PC-9 (cell line): Measurements from ENCODE around the gene PDIA4. TPM values are rescaled to one million over a fixed set of nuclear protein-coding genes. Genes with fewer than 3 reads are reported as not detected.
A peak's percentile ranks its signal among the peaks of the same experiment; 100 is the strongest.

Experiments used
- BruUV-seq: library from RNA; stranded (reverse); fragments of 400-500 nt; replicated peaks from 2 replicates; lab custom pipeline; 2021; lab: Mats Ljungman, UMichigan
- CTCF ChIA-PET: fragments of 300-600 bp; sonication (Branson Sonifier 250); formaldehyde crosslinking; loops from one replicate; lab custom pipeline; 2022; ENCODE audit warnings: antibody characterized with exemption; lab: Charles Lee
- POLR2A ChIA-PET: fragments of 300-600 bp; sonication (Branson Sonifier 250); formaldehyde crosslinking; loops from one replicate; lab custom pipeline; 2022; ENCODE audit warnings: antibody characterized with exemption; ENCODE audit not compliant: unreplicated experiment; lab: Charles Lee
- DNase-seq, 2 experiments: peaks; one replicate each; pipeline versions ENCODE4 v3.0.0 to v3.0.0-alpha.2; 2015 to 2022; ENCODE audit warnings: mixed read lengths in 1 of 2
- H2AFZ ChIP-seq: fragments of 200-600 bp; sonication (generic); 2 replicates; pipeline ENCODE4 v1.8.1; 2017; ENCODE audit warnings: antibody characterized with exemption
- H3F3A ChIP-seq: fragments of 200-600 bp; sonication (generic); 2 replicates; pipeline ENCODE4 v1.8.1; 2017; ENCODE audit warnings: antibody characterized with exemption, mild to moderate bottlenecking, low read depth; ENCODE audit not compliant: insufficient read depth
- H3K27ac ChIP-seq: fragments of 200-600 bp; sonication (generic); 2 replicates; pipeline ENCODE4 v1.6.1; 2016; ENCODE audit warnings: mixed run types
- H3K27me3 ChIP-seq: fragments of 200-600 bp; sonication (generic); 2 replicates; pipeline ENCODE4 v1.6.1; 2016; ENCODE audit warnings: low read depth, mixed run types; ENCODE audit not compliant: insufficient read depth
- H3K36me3 ChIP-seq: fragments of 200-600 bp; sonication (generic); 2 replicates; pipeline ENCODE4 v1.6.1; 2016; ENCODE audit warnings: low read depth, mixed run types
- H3K4me1 ChIP-seq: fragments of 200-600 bp; sonication (generic); replicated peaks from 2 replicates; pipeline ENCODE4 v1.6.1; 2016; ENCODE audit warnings: mixed run types; ENCODE audit not compliant: insufficient read depth
- H3K4me2 ChIP-seq: fragments of 200-600 bp; sonication (generic); 2 replicates; pipeline ENCODE4 v1.6.1; 2017; ENCODE audit warnings: mixed run types
- H3K4me3 ChIP-seq: fragments of 200-600 bp; sonication (generic); 2 replicates; pipeline ENCODE4 v1.6.1; 2016; ENCODE audit warnings: mixed run types
- H3K79me2 ChIP-seq: fragments of 200-600 bp; sonication (generic); 2 replicates; pipeline ENCODE4 v1.6.1; 2017; ENCODE audit warnings: low read depth, mixed run types
- H3K9me2 ChIP-seq: fragments of 200-600 bp; sonication (generic); 2 replicates; pipeline ENCODE4 v1.8.1; 2017; ENCODE audit warnings: mild to moderate bottlenecking; ENCODE audit not compliant: insufficient read depth
- H3K9me3 ChIP-seq: fragments of 200-600 bp; sonication (generic); 2 replicates; pipeline ENCODE4 v1.8.1; 2016; ENCODE audit warnings: low read depth; ENCODE audit not compliant: insufficient read depth
- H4K20me1 ChIP-seq: fragments of 200-600 bp; sonication (generic); 2 replicates; pipeline ENCODE4 v1.8.1; 2017; ENCODE audit not compliant: insufficient read depth
- EZH2 ChIP-seq: fragments of 200-600 bp; sonication (generic); IDR thresholded peaks from 2 replicates; pipeline ENCODE4 v1.8.0; 2017; ENCODE audit warnings: antibody characterized with exemption, low read depth
- intact Hi-C: fragments of 100-400 bp; cut with micrococcal nuclease; formaldehyde crosslinking; loops from one replicate; pipeline ENCODE4 v1.10.0; 2022; ENCODE audit not compliant: unreplicated experiment
- total RNA-seq: library from RNA; stranded (reverse); gene quantifications from 2 replicates; pipeline ENCODE4 v1.2.3, GENCODE V29; 2021
- TF ChIP-seq, protein P1 (sequence below): fragments of 200-600 bp; sonication (generic); conservative IDR thresholded peaks from 2 replicates; pipeline ENCODE4 v1.6.1; 2017; ENCODE audit warnings: mixed run types, antibody characterized with exemption, mild to moderate bottlenecking, moderate library complexity

Gene PDIA4
- total RNA-seq, 1 experiment from 2014 or later, result 221 TPM

DNA sequence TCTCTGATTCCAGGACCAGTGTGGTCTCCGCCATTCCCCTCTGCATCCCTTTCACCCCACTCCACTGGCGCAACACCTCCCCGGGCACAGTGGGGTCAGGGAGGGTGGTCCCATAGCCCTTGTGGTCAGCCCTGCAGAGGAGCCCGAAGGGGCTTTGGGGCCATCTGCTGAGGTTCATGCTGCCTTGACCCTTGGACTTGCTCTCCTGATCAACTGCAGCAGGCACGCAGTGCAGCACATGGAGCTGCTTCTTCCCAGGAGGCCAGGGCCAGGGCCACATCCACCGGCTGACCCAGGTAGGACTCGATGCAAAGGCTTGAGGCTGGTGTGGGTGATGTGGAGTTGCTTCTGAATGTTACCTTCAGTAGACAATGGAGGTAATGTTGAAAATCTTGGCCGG lies 35.1 kb downstream of the PDIA4 start:
- CTCF ChIA-PET, result no interaction called here
- no peaks in the 10 kb centered on the region for H3K9me2 ChIP-seq
- no peaks in the 10 kb centered on the region for H4K20me1 ChIP-seq
- H3F3A ChIP-seq, result peaks cover 16% of the 10 kb centered on the region
- no TSS peak for BruUV-seq
- no peak overlapping the region for H3K4me3 ChIP-seq
- H2AFZ ChIP-seq, result no peak overlapping the region
- no peaks in the 10 kb centered on the region for H3K27me3 ChIP-seq
- no peaks in the 10 kb centered on the region for H3K9me3 ChIP-seq
- DNase-seq, result no peak
- POLR2A ChIA-PET, result no interaction called here
- no peak overlapping the region for H3K4me2 ChIP-seq
- H3K36me3 ChIP-seq, result no peaks in the 10 kb centered on the region
- intact Hi-C loops, result no loop called here
- peaks cover 24% of the 10 kb centered on the region for H3K4me1 ChIP-seq
- H3K27ac ChIP-seq, result no peak overlapping the region
- H3K79me2 ChIP-seq, result no peaks in the 10 kb centered on the region
- TF ChIP-seq EZH2, result no peak
- TF ChIP-seq, protein P1, sequence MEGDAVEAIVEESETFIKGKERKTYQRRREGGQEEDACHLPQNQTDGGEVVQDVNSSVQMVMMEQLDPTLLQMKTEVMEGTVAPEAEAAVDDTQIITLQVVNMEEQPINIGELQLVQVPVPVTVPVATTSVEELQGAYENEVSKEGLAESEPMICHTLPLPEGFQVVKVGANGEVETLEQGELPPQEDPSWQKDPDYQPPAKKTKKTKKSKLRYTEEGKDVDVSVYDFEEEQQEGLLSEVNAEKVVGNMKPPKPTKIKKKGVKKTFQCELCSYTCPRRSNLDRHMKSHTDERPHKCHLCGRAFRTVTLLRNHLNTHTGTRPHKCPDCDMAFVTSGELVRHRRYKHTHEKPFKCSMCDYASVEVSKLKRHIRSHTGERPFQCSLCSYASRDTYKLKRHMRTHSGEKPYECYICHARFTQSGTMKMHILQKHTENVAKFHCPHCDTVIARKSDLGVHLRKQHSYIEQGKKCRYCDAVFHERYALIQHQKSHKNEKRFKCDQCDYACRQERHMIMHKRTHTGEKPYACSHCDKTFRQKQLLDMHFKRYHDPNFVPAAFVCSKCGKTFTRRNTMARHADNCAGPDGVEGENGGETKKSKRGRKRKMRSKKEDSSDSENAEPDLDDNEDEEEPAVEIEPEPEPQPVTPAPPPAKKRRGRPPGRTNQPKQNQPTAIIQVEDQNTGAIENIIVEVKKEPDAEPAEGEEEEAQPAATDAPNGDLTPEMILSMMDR, result no peak

DNA sequence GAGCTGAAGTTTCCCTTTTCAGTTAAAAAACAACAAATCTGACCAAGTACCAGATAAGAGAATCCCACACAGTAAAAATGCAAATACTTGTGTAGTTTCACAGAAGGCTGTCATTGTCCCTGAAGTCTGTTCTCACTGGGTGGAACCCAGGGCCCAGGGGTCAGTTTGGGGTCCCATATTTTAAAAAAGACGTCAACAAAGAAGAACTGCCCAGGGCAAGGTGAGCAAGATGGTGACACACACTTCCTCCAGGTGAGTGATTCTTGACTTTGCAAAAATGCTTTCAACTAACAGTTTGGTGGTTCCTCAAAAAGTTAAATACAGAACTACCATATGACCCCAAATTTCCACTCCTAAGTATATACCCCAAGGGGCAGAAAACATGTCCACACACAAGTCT lies 36.8 kb downstream of the PDIA4 start:
- CTCF ChIA-PET, result no interaction called here
- Histone ChIP-seq H3K9me3 (no peaks in the 10 kb centered on the region), H3F3A (peaks cover 25% of the 10 kb centered on the region), H3K36me3 (no peaks in the 10 kb centered on the region), H3K4me1 (peaks cover 26% of the 10 kb centered on the region), H3K27ac (peak overlapping the region; percentile 54), H3K9me2 (no peaks in the 10 kb centered on the region), H3K27me3 (no peaks in the 10 kb centered on the region), H3K4me3 (no peak overlapping the region), H3K4me2 (peak overlapping the region; percentile 39), H3K79me2 (no peaks in the 10 kb centered on the region), H2AFZ (no peak overlapping the region), H4K20me1 (no peaks in the 10 kb centered on the region)
- intact Hi-C loops, result no loop called here
- peak in 1 of 2 experiments; percentile 65 for DNase-seq
- BruUV-seq, result no TSS peak
- TF ChIP-seq, protein P1, result no peak
- no peak for TF ChIP-seq EZH2
- POLR2A ChIA-PET, result no interaction called here

DNA sequence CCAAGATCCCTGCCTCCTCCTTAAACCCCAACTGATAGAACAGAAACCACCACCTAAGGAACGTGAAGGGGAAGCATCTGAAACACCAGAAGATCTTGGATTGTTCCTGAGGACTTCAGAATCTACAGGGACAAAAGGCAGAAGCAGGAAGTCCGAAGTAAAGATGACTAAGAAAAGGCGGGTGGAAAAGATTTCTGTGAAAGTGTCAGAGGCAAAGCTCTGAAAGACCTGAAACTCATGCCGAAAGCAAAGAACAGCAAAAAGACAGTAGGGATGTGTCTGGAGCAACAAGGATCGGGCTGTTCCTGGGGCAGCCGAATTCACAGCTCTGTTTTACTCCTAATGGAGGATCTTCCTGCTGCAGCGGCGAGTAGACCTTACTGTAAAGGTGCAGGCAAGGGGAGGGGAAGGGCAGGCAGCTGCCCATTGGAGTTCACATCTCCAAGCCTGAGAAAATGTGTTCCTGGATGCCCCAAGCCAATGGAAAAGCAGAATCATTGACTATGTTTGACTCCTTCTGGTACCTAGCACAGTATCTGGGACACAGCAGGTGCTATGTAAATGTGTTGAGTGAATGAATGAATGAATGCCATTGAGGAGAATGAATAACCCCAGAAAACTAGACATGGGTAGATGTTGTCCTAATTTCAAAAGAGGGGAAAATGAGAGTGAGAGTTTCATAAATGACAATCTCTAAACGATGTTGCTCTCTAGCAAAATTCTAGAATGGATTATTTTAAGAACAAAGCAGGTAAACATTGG lies 40.4 kb downstream of the PDIA4 start:
- DNase-seq, result peak in 1 of 2 experiments; percentile 46
- H3K79me2 ChIP-seq, result no peaks in the 10 kb centered on the region

More for the DNA sequence above, 40.4 kb downstream of the PDIA4 start:
- H3K4me3 ChIP-seq, result peak overlapping the region; percentile 88
- no peaks in the 10 kb centered on the region for H3K9me2 ChIP-seq
- peaks cover 32% of the 10 kb centered on the region for H3F3A ChIP-seq
- H3K27ac ChIP-seq, result peak overlapping the region; percentile 78
- H3K4me2 ChIP-seq, result peak overlapping the region; percentile 98
- no peaks in the 10 kb centered on the region for H3K9me3 ChIP-seq
- intact Hi-C loops, result loop anchor here (1.0 to 10.0 kb wide), 7 partner anchors 40 to 637 kb away; partner anchors contain the start of genes EZH2, PDIA4, ZNF398 and ZNF786
- no peaks in the 10 kb centered on the region for H4K20me1 ChIP-seq
- TF ChIP-seq EZH2, result no peak
- TF ChIP-seq, protein P1, result no peak
- ChIA-PET POLR2A (interaction anchor here (0.6 kb wide), 2 partner anchors 22 to 77 kb away, joined by 3 to 4 read pairs; no protein-coding TSS in a partner anchor), CTCF (interaction anchor here (0.5 to 1.6 kb wide), 5 partner anchors 25 to 838 kb away, joined by 3 to 5 read pairs (median 3); no protein-coding TSS in a partner anchor)
- no peaks in the 10 kb centered on the region for H3K27me3 ChIP-seq
- TSS peak; percentile 87 for BruUV-seq
- H3K4me1 ChIP-seq, result peaks cover 39% of the 10 kb centered on the region
- H3K36me3 ChIP-seq, result no peaks in the 10 kb centered on the region
- peak overlapping the region; percentile 99 for H2AFZ ChIP-seq
